Adrenal gland (tissue), 12 donors: ENCODE results near the gene RGS6. TPM values are rescaled to one million over a fixed set of nuclear protein-coding genes. Genes with fewer than 3 reads are reported as not detected.

Experiments
- DNase-seq, 7 donors: peaks; one replicate each; pipeline ENCODE4 v3.0.0-alpha.2; 2019 to 2020
- H3K27ac ChIP-seq, 5 donors: fragments of 200-600 bp; sonication (generic) in 4 of 5; 1 replicate in 3 of 5; 2 replicates in 2 of 5; pipeline versions ENCODE4 v1.5.1 to v1.8.0; 2016 to 2020; ENCODE audit warnings: mild to moderate bottlenecking in 1 of 5
- H3K27me3 ChIP-seq: fragments of 200-600 bp; 2 replicates; pipeline ENCODE4 v1.8.0; 2021
- H3K36me3 ChIP-seq, 2 donors: fragments of 200-600 bp; replicated peaks in 1 of 2; 1 replicate in 1 of 2; 2 replicates in 1 of 2; pipeline versions ENCODE4 v1.5.1 to v1.8.0; 2018 to 2022
- H3K4me1 ChIP-seq, 2 donors: fragments of 200-600 bp; replicated peaks in 1 of 2; 1 replicate in 1 of 2; 2 replicates in 1 of 2; pipeline versions ENCODE4 v1.5.1 to v1.8.0; 2018 to 2021
- H3K4me3 ChIP-seq, 4 donors: fragments of 200-600 bp; sonication (generic) in 3 of 4; one replicate each; pipeline ENCODE4 v1.5.1; 2016 to 2018
- H3K9me3 ChIP-seq, 3 donors: fragments of 200-600 bp; sonication (generic) in 1 of 3; replicated peaks in 1 of 3; 1 replicate in 2 of 3; 2 replicates in 1 of 3; pipeline versions ENCODE4 v1.5.1 to v1.8.0; 2016 to 2021
- CTCF ChIP-seq, 6 experiments: fragments of 450-650 bp in 4 of 6; fragments of 200-600 bp in 2 of 6; sonication (generic) in 1 of 6; IDR thresholded peaks; 1 replicate in 5 of 6; 2 replicates in 1 of 6; pipeline versions ENCODE4 v1.5.1 to v1.8.0; 2016 to 2021; ENCODE audit warnings: antibody characterized with exemption in 6 of 6, mild to moderate bottlenecking in 2 of 6, moderate library complexity in 1 of 6
- POLR2A ChIP-seq, 2 donors: fragments of 450-650 bp; IDR thresholded peaks; one replicate each; pipeline ENCODE4 v1.6.1; 2017; ENCODE audit warnings: antibody characterized with exemption in 2 of 2, mild to moderate bottlenecking in 2 of 2, moderate library complexity in 1 of 2
- WGBS, 4 donors: extraction: QIAGEN DNeasy Blood & Tissue Kit in 2 of 4; methylation state at CpG; one replicate each; pipeline versions ENCODE4 v1.1.5 to v1.1.7; 2013 to 2017; 5-methylcytosine and 5-hydroxymethylcytosine counted together
- intact Hi-C, 2 donors: fragments of 100-400 bp; cut with DNase I; formaldehyde crosslinking; loops; one replicate each; pipeline versions ENCODE4 v1.14.1 to v1.15.0; 2022 to 2023
- polyA plus RNA-seq, 3 donors: library from polyadenylated mRNA; stranded (reverse); fragments of 200-250 nt in 2 of 3; fragments of 350-450 nt in 1 of 3; fragmentation: Illumina TruSeq in 1 of 3; extraction: RNeasy Lipid Tissue Mini Kit (QIAGEN cat#74804) in 1 of 3; gene quantifications; one replicate each; pipeline ENCODE4 v1.2.3, GENCODE V29; 2013 to 2014
- total RNA-seq, 9 donors: library from RNA; depleted of rRNA in 4 of 9; stranded (reverse); fragments of >200 nt in 4 of 9; fragments of 120-200 nt in 1 of 9; fragmentation: NEBNext Ultra II Directional in 1 of 9; extraction: Animal tissue kit (Norgen Biotek cat#: 25700) in 1 of 9; gene quantifications; one replicate each; pipeline versions ENCODE4 v1.1.0 to v1.2.4, GENCODE V29; 2013 to 2023
- donor health status: healthy with polysubstance abuse.
- donor health status: Bipolar disorder and iron deficiency.
- donor health status: DM: yes; HTN: yes; CAD: no.
- donor health status: DM: no; HTN: no; CAD: no.
- donor health status: DM: no; HTN: no; CAD: no.
- donor health status: DM: yes; HTN: yes; CAD: no.

Gene RGS6
- total and polyA plus RNA-seq, 12 donors = 0.06 to 4.3 (median 0.41) TPM; not detected in 1

GRCh38 chr14:72577521-72577920, 645.3 kb downstream of the RGS6 start:
- H3K36me3 ChIP-seq = no peaks in the 10 kb centered on the region
- 60 to 67% (median 64%) methylated on average over 5 of the region's 5 CpGs for WGBS, 4 donors
- TF ChIP-seq POLR2A (IDR thresholded peaks at IDR 0.05) (no peak), CTCF (IDR thresholded peaks at IDR 0.05) (no peak)
- H3K9me3 ChIP-seq = no peaks in the 10 kb centered on the region
- no peaks in the 10 kb centered on the region for H3K27me3 ChIP-seq
- intact Hi-C loops = no loop called here
- no peak overlapping the region for H3K27ac ChIP-seq
- H3K4me1 ChIP-seq = peaks cover 0 to 4% of the 10 kb centered on the region in 2 donors
- H3K4me3 ChIP-seq = no peak overlapping the region
- DNase-seq = no peak

GRCh38 chr14:72578514-72578913, 646.3 kb downstream of the RGS6 start:
- no peak for DNase-seq
- H3K27me3 ChIP-seq = no peaks in the 10 kb centered on the region
- TF ChIP-seq POLR2A (IDR thresholded peaks at IDR 0.05) = no peak
- H3K9me3 ChIP-seq = no peaks in the 10 kb centered on the region
- intact Hi-C loops = no loop called here
- no peak overlapping the region for H3K4me3 ChIP-seq
- no peaks in the 10 kb centered on the region for H3K36me3 ChIP-seq
- peaks cover 0 to 4% of the 10 kb centered on the region in 2 donors for H3K4me1 ChIP-seq
- no peak overlapping the region for H3K27ac ChIP-seq
- 80 to 87% (median 86%) methylated on average over 5 of the region's 5 CpGs for WGBS, 4 donors

GRCh38 chr14:72582582-72582981, 650.4 kb downstream of the RGS6 start:
- WGBS, 4 donors = 85 to 100% (median 92%) methylated on average over 1 of the region's 1 CpG

GRCh38 chr14:72583316-72584272, 651.4 kb downstream of the RGS6 start:
- H3K27ac ChIP-seq = no peak overlapping the region
- no peak for DNase-seq
- no peak overlapping the region for H3K4me3 ChIP-seq
- no peaks in the 10 kb centered on the region for H3K36me3 ChIP-seq
- TF ChIP-seq CTCF (IDR thresholded peaks at IDR 0.05) (no peak), POLR2A (IDR thresholded peaks at IDR 0.05) (no peak)
- no peaks in the 10 kb centered on the region for H3K4me1 ChIP-seq
- intact Hi-C loops = no loop called here
- H3K9me3 ChIP-seq = no peaks in the 10 kb centered on the region
- H3K27me3 ChIP-seq = no peaks in the 10 kb centered on the region
- 94 to 97% (median 95%) methylated on average over 3 to 5 of the region's 5 CpGs for WGBS, 4 donors

More at GRCh38 chr14:72582582-72582981, 650.4 kb downstream of the RGS6 start:
- Histone ChIP-seq H3K4me1 (no peaks in the 10 kb centered on the region), H3K36me3 (no peaks in the 10 kb centered on the region), H3K27me3 (no peaks in the 10 kb centered on the region), H3K9me3 (no peaks in the 10 kb centered on the region), H3K4me3 (no peak overlapping the region), H3K27ac (no peak overlapping the region)
- TF ChIP-seq CTCF (IDR thresholded peaks at IDR 0.05) (no peak), POLR2A (IDR thresholded peaks at IDR 0.05) (no peak)
- DNase-seq = no peak
- intact Hi-C loops = no loop called here
